Measurements from ENCODE around the gene TMEM182.

DNA sequence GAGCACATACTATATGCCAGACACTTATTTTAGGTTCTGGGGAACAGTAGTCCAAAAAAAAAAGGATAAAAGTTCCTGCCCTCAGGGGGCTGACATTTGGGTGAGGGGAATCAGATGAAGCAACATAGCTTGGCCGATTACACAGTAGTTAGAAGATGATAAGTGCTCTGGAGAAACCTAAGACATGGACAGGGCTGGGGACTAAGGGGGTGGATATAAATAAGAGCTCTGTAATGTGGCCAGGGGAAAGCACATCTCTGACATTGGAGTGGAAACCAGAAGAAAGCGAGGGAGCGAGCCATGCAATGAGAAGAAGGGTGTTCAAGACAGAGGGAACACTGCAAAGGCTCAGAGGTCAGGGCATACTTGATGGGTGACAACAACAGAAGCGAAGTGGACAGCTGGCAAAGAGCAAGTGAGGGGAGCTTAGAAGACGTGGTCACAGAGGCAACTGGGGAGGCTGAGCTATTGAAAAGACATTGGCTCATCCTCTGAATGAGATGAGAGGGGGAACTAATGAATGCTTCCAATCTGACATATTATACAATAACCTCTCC is 11.4 kb downstream of the TMEM182 start:
- TF ChIP-seq, protein P1, sequence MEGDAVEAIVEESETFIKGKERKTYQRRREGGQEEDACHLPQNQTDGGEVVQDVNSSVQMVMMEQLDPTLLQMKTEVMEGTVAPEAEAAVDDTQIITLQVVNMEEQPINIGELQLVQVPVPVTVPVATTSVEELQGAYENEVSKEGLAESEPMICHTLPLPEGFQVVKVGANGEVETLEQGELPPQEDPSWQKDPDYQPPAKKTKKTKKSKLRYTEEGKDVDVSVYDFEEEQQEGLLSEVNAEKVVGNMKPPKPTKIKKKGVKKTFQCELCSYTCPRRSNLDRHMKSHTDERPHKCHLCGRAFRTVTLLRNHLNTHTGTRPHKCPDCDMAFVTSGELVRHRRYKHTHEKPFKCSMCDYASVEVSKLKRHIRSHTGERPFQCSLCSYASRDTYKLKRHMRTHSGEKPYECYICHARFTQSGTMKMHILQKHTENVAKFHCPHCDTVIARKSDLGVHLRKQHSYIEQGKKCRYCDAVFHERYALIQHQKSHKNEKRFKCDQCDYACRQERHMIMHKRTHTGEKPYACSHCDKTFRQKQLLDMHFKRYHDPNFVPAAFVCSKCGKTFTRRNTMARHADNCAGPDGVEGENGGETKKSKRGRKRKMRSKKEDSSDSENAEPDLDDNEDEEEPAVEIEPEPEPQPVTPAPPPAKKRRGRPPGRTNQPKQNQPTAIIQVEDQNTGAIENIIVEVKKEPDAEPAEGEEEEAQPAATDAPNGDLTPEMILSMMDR (conservative IDR thresholded peaks at IDR 0.05 in 1 of 2, IDR thresholded peaks at IDR 0.05 in 1 of 2; ENCODE audit: low read depth in 1 of 2, low read length in 2 of 2) = no peak
- no peak for TF ChIP-seq EZH2 (IDR thresholded peaks at IDR 0.05; ENCODE audit: low read length, missing control alignments)
